RCC 7860 (cell line): ENCODE measurements around the gene LAPTM5.

Source experiments
- DNase-seq: peaks from one replicate; pipeline ENCODE4 v3.0.0-alpha.2; 2015; ENCODE audit warnings: low spot score
- FAIRE-seq: peaks from 2 replicates; lab custom pipeline; 2012; peaks lifted over from hg19 to GRCh38; lab: Jason Lieb, UNC

LAPTM5 gene

GRCh38 chr1:30720271-30721223, 37.0 kb downstream of the LAPTM5 start:
- no peak for FAIRE-seq
- no peak for DNase-seq

GRCh38 chr1:30719406-30720270, 37.9 kb downstream of the LAPTM5 start:
- FAIRE-seq (no peak), DNase-seq (peak; percentile 47)

GRCh38 chr1:30718636-30719405, 38.8 kb downstream of the LAPTM5 start:
- peak; percentile 94 for DNase-seq
- no peak for FAIRE-seq

- DNase-seq (peak; percentile 97), FAIRE-seq (peak; percentile 80)
Observed at GRCh38 chr1:30718091-30718635, 39.4 kb downstream of the LAPTM5 start.

GRCh38 chr1:30716646-30717045, 40.9 kb downstream of the LAPTM5 start:
- no peak for FAIRE-seq

GRCh38 chr1:30715886-30716285, 41.7 kb downstream of the LAPTM5 start:
- DNase-seq (no peak), FAIRE-seq (no peak)

More at GRCh38 chr1:30716646-30717045, 40.9 kb downstream of the LAPTM5 start:
- DNase-seq = no peak

- DNase-seq (peak; percentile 3), FAIRE-seq (no peak)
Observed at GRCh38 chr1:30715216-30715615, 42.4 kb downstream of the LAPTM5 start.

GRCh38 chr1:30714536-30715090, 43.0 kb downstream of the LAPTM5 start:
- no peak for FAIRE-seq
- no peak for DNase-seq

GRCh38 chr1:30714025-30714424, 43.5 kb downstream of the LAPTM5 start:
- DNase-seq = no peak
- FAIRE-seq = no peak

GRCh38 chr1:30713311-30713710, 44.3 kb downstream of the LAPTM5 start:
- DNase-seq = no peak

GRCh38 chr1:30712583-30712982, 45.0 kb downstream of the LAPTM5 start:
- FAIRE-seq (no peak), DNase-seq (no peak)

More at GRCh38 chr1:30713311-30713710, 44.3 kb downstream of the LAPTM5 start:
- no peak for FAIRE-seq

GRCh38 chr1:30710407-30710806, 47.2 kb downstream of the LAPTM5 start:
- FAIRE-seq (no peak), DNase-seq (no peak)

- no peak for DNase-seq
- FAIRE-seq = no peak
Observed at GRCh38 chr1:30708361-30708728, 49.2 kb downstream of the LAPTM5 start.

- FAIRE-seq (no peak), DNase-seq (peak; percentile 30)
Observed at GRCh38 chr1:30707412-30708360, 49.9 kb downstream of the LAPTM5 start.

GRCh38 chr1:30706528-30706927, 51.0 kb downstream of the LAPTM5 start:
- no peak for FAIRE-seq
- peak; percentile 10 for DNase-seq

GRCh38 chr1:30705698-30706097, 51.9 kb downstream of the LAPTM5 start:
- FAIRE-seq (no peak), DNase-seq (no peak)

GRCh38 chr1:30704765-30705509, 52.6 kb downstream of the LAPTM5 start:
- DNase-seq = no peak
- FAIRE-seq = no peak

- FAIRE-seq = no peak
- DNase-seq = no peak
Observed at GRCh38 chr1:30704271-30704670, 53.3 kb downstream of the LAPTM5 start.
